K562 (cell line): ENCODE results near the gene HOXC10. TPM values are rescaled to one million over a fixed set of nuclear protein-coding genes. Genes with fewer than 3 reads are reported as not detected.
A peak's percentile ranks its signal among the peaks of the same experiment; 100 is the strongest.

Source experiments
- ATAC-seq: fragments of 200-7000 bp; cut with Tn5 transposase; 3 replicates; pipeline ENCODE4 v1.9.1; 2020; ENCODE audit warnings: moderate library complexity
- BruUV-seq: library from RNA; stranded (reverse); fragments of 400-500 nt; replicated peaks from 2 replicates; lab custom pipeline; 2021; lab: Mats Ljungman, UMichigan
- CTCF ChIA-PET: fragments of 300-600 bp; formaldehyde crosslinking; extraction: SDS; loops from one replicate; lab custom pipeline; 2021; ENCODE audit warnings: low intra/inter-chr PET ratio; lab: Yijun Ruan, JAX
- POLR2A ChIA-PET: fragments of 300-600, 350-650 bp; sonication (Branson Sonifier 250); formaldehyde crosslinking; extraction: SDS; loops from one replicate; lab custom pipeline; 2021; ENCODE audit warnings: antibody characterized with exemption, inconsistent platforms; lab: Yijun Ruan, JAX
- DNase-seq, 4 experiments: peaks; one replicate each; pipeline versions ENCODE4 v3.0.0 to v3.0.0-alpha.2; 2011 to 2018; ENCODE audit warnings: low spot score in 3 of 4, mixed read lengths in 3 of 4; ENCODE audit errors: extremely low read depth in 1 of 4
- FAIRE-seq: peaks from 2 replicates; lab custom pipeline; 2011; peaks lifted over from hg19 to GRCh38; lab: Jason Lieb, UNC
- H2AFZ ChIP-seq: 2 replicates; pipeline ENCODE4 v1.6.0; 2011; ENCODE audit warnings: low read depth, low read length, control low read depth, inconsistent platforms
- H3K27ac ChIP-seq: fragments of 200-600 bp; 3 replicates; pipeline ENCODE4 v1.8.0; 2011; ENCODE audit warnings: low read depth, mild to moderate bottlenecking, control low read depth, inconsistent platforms, low read length, moderate library complexity, mixed read lengths; ENCODE audit errors: extremely low read depth
- H3K27me3 ChIP-seq, 2 experiments: fragments of 300-600 bp in 1 of 2; 2 replicates in 1 of 2; 3 replicates in 1 of 2; pipeline versions ENCODE4 v1.6.0 to v1.8.0; 2011; ENCODE audit warnings: inconsistent platforms in 2 of 2, low read length in 2 of 2, mild to moderate bottlenecking in 1 of 2, mixed read lengths in 1 of 2, moderate library complexity in 1 of 2; ENCODE audit not compliant: control insufficient read depth in 2 of 2, insufficient read depth in 2 of 2
- H3K36me3 ChIP-seq: fragments of 300-600 bp; 3 replicates; pipeline ENCODE4 v1.8.0; 2011; ENCODE audit warnings: mild to moderate bottlenecking, low read length, inconsistent platforms; ENCODE audit not compliant: control insufficient read depth, insufficient read depth
- H3K4me1 ChIP-seq, 2 experiments: fragments of 200-600 bp in 1 of 2; replicated peaks in 1 of 2; 2 replicates in 1 of 2; 3 replicates in 1 of 2; pipeline versions ENCODE4 v1.5.1 to v1.8.0; 2011; ENCODE audit warnings: inconsistent platforms in 2 of 2, low read length in 2 of 2, mild to moderate bottlenecking in 1 of 2, mixed read lengths in 1 of 2, moderate library complexity in 1 of 2; ENCODE audit not compliant: control insufficient read depth in 2 of 2, insufficient read depth in 2 of 2
- H3K4me2 ChIP-seq: 2 replicates; pipeline ENCODE4 v1.6.1; 2011; ENCODE audit warnings: low read length, control low read depth, inconsistent platforms, mixed read lengths; ENCODE audit not compliant: insufficient read depth
- H3K4me3 ChIP-seq: fragments of 200-600 bp; sonication (generic), shearing (Covaris generic); 2 replicates; pipeline ENCODE4 v1.5.1; 2016; ENCODE audit warnings: control low read depth, inconsistent platforms
- H3K79me2 ChIP-seq: fragments of 200-600 bp; 3 replicates; pipeline ENCODE4 v1.8.0; 2011; ENCODE audit warnings: low read length, inconsistent platforms; ENCODE audit not compliant: control insufficient read depth, insufficient read depth
- H3K9ac ChIP-seq, 2 experiments: 2 replicates each; pipeline versions ENCODE4 v1.6.0 to v1.6.1; 2011; ENCODE audit warnings: low read depth in 2 of 2, low read length in 2 of 2, control low read depth in 1 of 2, inconsistent platforms in 1 of 2, mild to moderate bottlenecking in 1 of 2, mixed read lengths in 1 of 2; ENCODE audit not compliant: insufficient read depth in 1 of 2
- H3K9me1 ChIP-seq: one replicate; pipeline ENCODE4 v1.6.0; 2011; ENCODE audit warnings: inconsistent platforms, mild to moderate bottlenecking, low read length, moderate library complexity; ENCODE audit not compliant: control insufficient read depth, insufficient read depth
- H3K9me3 ChIP-seq: replicated peaks from 2 replicates; pipeline ENCODE4 v1.5.1; 2011; ENCODE audit warnings: low read depth, low read length, inconsistent platforms; ENCODE audit not compliant: control insufficient read depth, insufficient read depth
- H4K20me1 ChIP-seq: replicated peaks from 2 replicates; pipeline ENCODE4 v1.6.1; 2011; ENCODE audit warnings: low read length, inconsistent platforms, mixed read lengths; ENCODE audit not compliant: control insufficient read depth, insufficient read depth
- CSDE1 ChIP-seq, 2 experiments: fragments of 450-650 bp; IDR thresholded peaks; 2 replicates each; pipeline ENCODE4 v1.6.1; 2016; ENCODE audit warnings: mild to moderate bottlenecking in 1 of 2
- GABPA ChIP-seq: fragments of 200-800 bp; sonication (Bioruptor generic); conservative IDR thresholded peaks from 2 replicates; pipeline ENCODE4 v1.6.1; 2016; ENCODE audit warnings: low read depth, missing genetic modification characterization, missing compliant biosample characterization
- RBM14 ChIP-seq: fragments of 200-400 bp; formaldehyde crosslinking; IDR thresholded peaks from 2 replicates; pipeline ENCODE4 v1.6.1; 2018; ENCODE audit warnings: low read depth, mild to moderate bottlenecking, low read length, moderate library complexity, borderline replicate concordance; ENCODE audit not compliant: insufficient read depth
- SIRT6 ChIP-seq: IDR thresholded peaks from one replicate; pipeline ENCODE4 v1.6.1; 2012; ENCODE audit warnings: low read depth, mild to moderate bottlenecking, control low read depth, inconsistent platforms, low read length, moderate library complexity
- WGBS: fragments of 100-300 bp; shearing (Covaris generic); methylation state at CpG from one replicate; pipeline ENCODE4 v1.1.6; 2016; ENCODE audit warnings: low coverage, mixed read lengths; ENCODE audit not compliant: insufficient coverage; ENCODE audit errors: missing lambda C conversion rate; 5-methylcytosine and 5-hydroxymethylcytosine counted together
- in situ Hi-C: fragments of 300-500 bp; cut with MboI; formaldehyde crosslinking; loops from 4 replicates; pipeline ENCODE4 v1.15.0; 2018; ENCODE audit warnings: inconsistent platforms, mixed read lengths
- intact Hi-C: fragments of 100-400 bp; cut with micrococcal nuclease; formaldehyde crosslinking; loops from 2 replicates; pipeline ENCODE4 v1.14.2; 2022
- polyA plus RNA-seq, 8 experiments: library from polyadenylated mRNA; depleted of rRNA in 4 of 8; stranded (reverse) in 5 of 8; unstranded in 3 of 8; fragments of >200 nt; fragmentation: Nextera tagmentation in 2 of 8; fragmentation: Illumina TruSeq in 1 of 8; extraction: Ambion mirVana in 2 of 8; extraction: Trizol in 1 of 8; gene quantifications; 2 replicates each; pipeline versions ENCODE4 v1.2.1 to v1.2.3, GENCODE V29; 2011 to 2014; ENCODE audit warnings: inconsistent platforms in 1 of 8, missing spikeins in 1 of 8
- total RNA-seq, 7 experiments: library from RNA; depleted of rRNA in 6 of 7; stranded (reverse); fragments of >200 nt in 6 of 7; fragmentation: Illumina TruSeq in 2 of 7; extraction: Trizol in 2 of 7; gene quantifications; 2 replicates each; pipeline versions ENCODE4 v1.2.1 to v1.2.3, GENCODE V29; 2011 to 2021; ENCODE audit warnings: low replicate concordance in 1 of 7
- TF ChIP-seq, protein P1 (sequence below): fragments of 450-650 bp; IDR thresholded peaks from one replicate; pipeline ENCODE4 v1.6.1; 2018; ENCODE audit warnings: mild to moderate bottlenecking, moderate library complexity; ENCODE audit not compliant: partially characterized antibody
- TF ChIP-seq, protein P2 (sequence below): fragments of 250-450 bp; sonication (Bioruptor Pico); IDR thresholded peaks from 2 replicates; pipeline ENCODE4 v1.5.0; 2021
- TF ChIP-seq, protein P3 (sequence below): sonication (generic); formaldehyde crosslinking; IDR thresholded peaks from 2 replicates; pipeline ENCODE4 v1.8.1; 2023; ENCODE audit warnings: mild to moderate bottlenecking, missing genetic modification reagents
- TF ChIP-seq, protein P4 (sequence below): fragments of 250-450 bp; sonication (Bioruptor Pico); IDR thresholded peaks from 2 replicates; pipeline ENCODE4 v1.5.0; 2022; ENCODE audit warnings: mild to moderate bottlenecking
- TF ChIP-seq, protein P5 (sequence below): fragments of 250-450 bp; sonication (Bioruptor Pico); IDR thresholded peaks from 2 replicates; pipeline ENCODE4 v1.4.0; 2020; ENCODE audit warnings: borderline replicate concordance

Gene HOXC10
- total and polyA plus RNA-seq, 9 of the 15 experiments (the other 6 are each of a cell fraction or from before 2014, with no cell fraction given): 0.13 to 0.77 (median 0.35) TPM; not detected in 2

DNA sequence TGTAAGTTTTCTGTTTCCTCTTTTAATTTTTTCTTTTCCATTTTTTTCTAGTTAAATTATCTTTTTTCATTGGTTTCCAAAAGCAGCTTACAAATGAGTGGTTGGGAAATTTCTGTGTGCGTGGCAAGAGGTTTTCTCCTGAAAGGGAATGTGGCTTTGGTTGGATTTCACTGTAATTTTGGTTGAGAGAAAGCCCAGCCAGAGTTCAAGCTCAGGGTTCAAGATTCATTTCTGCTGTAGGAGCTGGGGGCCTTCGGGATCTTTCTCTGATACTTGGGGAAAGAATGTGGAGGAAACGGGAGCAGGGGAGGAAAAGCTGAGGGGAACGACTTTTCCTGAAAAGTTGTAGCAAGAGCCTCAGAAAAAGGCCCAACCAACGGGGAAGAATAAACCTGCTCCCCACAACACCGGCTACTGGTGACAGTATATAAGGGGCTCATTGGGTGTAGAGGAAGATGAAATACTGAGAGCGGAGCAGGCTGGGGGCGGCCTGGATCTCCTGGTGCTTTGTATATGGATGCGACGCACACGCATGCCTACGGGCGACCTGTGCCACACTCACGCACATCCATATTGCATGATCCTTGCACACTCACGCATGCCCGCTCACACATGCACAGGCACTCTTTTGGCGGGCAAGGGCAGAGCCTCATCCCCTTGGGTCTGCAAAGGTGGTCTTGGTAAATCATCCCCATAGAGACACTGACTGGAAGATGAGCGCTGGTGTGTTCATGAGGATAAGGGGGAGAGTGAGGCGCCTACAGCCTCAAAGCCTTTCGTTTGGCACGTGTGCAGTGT is 1.9 kb downstream of the HOXC10 start:
- H3K36me3 ChIP-seq: no peaks in the 10 kb centered on the region
- ChIA-PET CTCF (interaction anchor here (3.9 kb wide), 1 partner anchor 17 kb away, joined by 26 read pairs; no protein-coding TSS in a partner anchor), POLR2A (interaction anchor here (0.5 to 3.2 kb wide), 6 partner anchors 9 to 138 kb away, joined by 3 to 43 read pairs (median 4); partner anchors contain the start of gene HOXC9)
- no peak overlapping the region for H3K9ac ChIP-seq
- H3K27ac ChIP-seq: no peak overlapping the region
- H3K9me1 ChIP-seq: no peaks in the 10 kb centered on the region
- ATAC-seq: no peak
- TF ChIP-seq, protein P1, sequence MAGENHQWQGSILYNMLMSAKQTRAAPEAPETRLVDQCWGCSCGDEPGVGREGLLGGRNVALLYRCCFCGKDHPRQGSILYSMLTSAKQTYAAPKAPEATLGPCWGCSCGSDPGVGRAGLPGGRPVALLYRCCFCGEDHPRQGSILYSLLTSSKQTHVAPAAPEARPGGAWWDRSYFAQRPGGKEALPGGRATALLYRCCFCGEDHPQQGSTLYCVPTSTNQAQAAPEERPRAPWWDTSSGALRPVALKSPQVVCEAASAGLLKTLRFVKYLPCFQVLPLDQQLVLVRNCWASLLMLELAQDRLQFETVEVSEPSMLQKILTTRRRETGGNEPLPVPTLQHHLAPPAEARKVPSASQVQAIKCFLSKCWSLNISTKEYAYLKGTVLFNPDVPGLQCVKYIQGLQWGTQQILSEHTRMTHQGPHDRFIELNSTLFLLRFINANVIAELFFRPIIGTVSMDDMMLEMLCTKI: no peak
- TF ChIP-seq, protein P2, sequence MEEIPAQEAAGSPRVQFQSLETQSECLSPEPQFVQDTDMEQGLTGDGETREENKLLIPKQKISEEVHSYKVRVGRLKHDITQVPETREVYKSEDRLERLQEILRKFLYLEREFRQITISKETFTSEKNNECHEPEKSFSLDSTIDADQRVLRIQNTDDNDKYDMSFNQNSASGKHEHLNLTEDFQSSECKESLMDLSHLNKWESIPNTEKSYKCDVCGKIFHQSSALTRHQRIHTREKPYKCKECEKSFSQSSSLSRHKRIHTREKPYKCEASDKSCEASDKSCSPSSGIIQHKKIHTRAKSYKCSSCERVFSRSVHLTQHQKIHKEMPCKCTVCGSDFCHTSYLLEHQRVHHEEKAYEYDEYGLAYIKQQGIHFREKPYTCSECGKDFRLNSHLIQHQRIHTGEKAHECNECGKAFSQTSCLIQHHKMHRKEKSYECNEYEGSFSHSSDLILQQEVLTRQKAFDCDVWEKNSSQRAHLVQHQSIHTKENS (CRISPR knock-in tag): no peak
- TF ChIP-seq, protein P3, sequence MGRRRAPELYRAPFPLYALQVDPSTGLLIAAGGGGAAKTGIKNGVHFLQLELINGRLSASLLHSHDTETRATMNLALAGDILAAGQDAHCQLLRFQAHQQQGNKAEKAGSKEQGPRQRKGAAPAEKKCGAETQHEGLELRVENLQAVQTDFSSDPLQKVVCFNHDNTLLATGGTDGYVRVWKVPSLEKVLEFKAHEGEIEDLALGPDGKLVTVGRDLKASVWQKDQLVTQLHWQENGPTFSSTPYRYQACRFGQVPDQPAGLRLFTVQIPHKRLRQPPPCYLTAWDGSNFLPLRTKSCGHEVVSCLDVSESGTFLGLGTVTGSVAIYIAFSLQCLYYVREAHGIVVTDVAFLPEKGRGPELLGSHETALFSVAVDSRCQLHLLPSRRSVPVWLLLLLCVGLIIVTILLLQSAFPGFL (CRISPR knock-in tag): no peak
- TF ChIP-seq, protein P4, sequence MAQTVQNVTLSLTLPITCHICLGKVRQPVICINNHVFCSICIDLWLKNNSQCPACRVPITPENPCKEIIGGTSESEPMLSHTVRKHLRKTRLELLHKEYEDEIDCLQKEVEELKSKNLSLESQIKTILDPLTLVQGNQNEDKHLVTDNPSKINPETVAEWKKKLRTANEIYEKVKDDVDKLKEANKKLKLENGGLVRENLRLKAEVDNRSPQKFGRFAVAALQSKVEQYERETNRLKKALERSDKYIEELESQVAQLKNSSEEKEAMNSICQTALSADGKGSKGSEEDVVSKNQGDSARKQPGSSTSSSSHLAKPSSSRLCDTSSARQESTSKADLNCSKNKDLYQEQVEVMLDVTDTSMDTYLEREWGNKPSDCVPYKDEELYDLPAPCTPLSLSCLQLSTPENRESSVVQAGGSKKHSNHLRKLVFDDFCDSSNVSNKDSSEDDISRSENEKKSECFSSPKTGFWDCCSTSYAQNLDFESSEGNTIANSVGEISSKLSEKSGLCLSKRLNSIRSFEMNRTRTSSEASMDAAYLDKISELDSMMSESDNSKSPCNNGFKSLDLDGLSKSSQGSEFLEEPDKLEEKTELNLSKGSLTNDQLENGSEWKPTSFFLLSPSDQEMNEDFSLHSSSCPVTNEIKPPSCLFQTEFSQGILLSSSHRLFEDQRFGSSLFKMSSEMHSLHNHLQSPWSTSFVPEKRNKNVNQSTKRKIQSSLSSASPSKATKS (CRISPR knock-in tag): no peak
- no peak for TF ChIP-seq CSDE1 (IDR thresholded peaks at IDR 0.05)
- TF ChIP-seq GABPA (tag): no peak
- no peak for TF ChIP-seq RBM14
- TF ChIP-seq, protein P5, sequence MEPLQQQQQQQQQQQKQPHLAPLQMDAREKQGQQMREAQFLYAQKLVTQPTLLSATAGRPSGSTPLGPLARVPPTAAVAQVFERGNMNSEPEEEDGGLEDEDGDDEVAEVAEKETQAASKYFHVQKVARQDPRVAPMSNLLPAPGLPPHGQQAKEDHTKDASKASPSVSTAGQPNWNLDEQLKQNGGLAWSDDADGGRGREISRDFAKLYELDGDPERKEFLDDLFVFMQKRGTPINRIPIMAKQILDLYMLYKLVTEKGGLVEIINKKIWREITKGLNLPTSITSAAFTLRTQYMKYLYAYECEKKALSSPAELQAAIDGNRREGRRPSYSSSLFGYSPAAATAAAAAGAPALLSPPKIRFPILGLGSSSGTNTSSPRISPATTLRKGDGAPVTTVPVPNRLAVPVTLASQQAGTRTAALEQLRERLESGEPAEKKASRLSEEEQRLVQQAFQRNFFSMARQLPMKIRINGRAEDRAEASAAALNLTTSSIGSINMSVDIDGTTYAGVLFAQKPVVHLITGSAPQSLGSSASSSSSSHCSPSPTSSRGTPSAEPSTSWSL (CRISPR knock-in tag): 0 out of 2 replicates have a peak, but pooled peaks have one; percentile 29
- no peak for TF ChIP-seq SIRT6
- peak; percentile 15 for FAIRE-seq
- H4K20me1 ChIP-seq: no peaks in the 10 kb centered on the region
- no peak overlapping the region; the same call in 1 of the 2 replicates for H2AFZ ChIP-seq
- BruUV-seq: no TSS peak
- no peak overlapping the region for H3K4me2 ChIP-seq
- no peak overlapping the region for H3K4me3 ChIP-seq
- H3K4me1 ChIP-seq: peaks cover 35 to 52% of the 10 kb centered on the region in 2 experiments
- H3K27me3 ChIP-seq: peaks cover 6 to 25% of the 10 kb centered on the region in 2 experiments; a peak in 3 of 5 replicates
- WGBS: 68% methylated on average over 21 of the region's 21 CpGs
- H3K9me3 ChIP-seq: no peaks in the 10 kb centered on the region
- no peak for DNase-seq
- no peaks in the 10 kb centered on the region for H3K79me2 ChIP-seq
- intact Hi-C loops (loop anchor here (10.0 kb wide), 1 partner anchor 378 kb away; the partner anchor contains the start of gene GPR84), in situ Hi-C loops (loop anchor here (5.0 to 10.0 kb wide), 2 partner anchors 215 to 378 kb away; partner anchors contain the start of gene GPR84)
